GM21381 (cell line): ENCODE results near the gene MPST.
"Not testable (repeated sequence)": the region's sequence is repeated elsewhere in the genome, so short reads cannot be mapped to it uniquely, and the experiment has no call there.

Source experiments
- ATAC-seq: cut with Tn5 transposase; IDR thresholded peaks from one replicate; pipeline ENCODE4 v1.9.1; 2021; ENCODE audit warnings: mild to moderate bottlenecking, moderate library complexity; ENCODE audit not compliant: unreplicated experiment

MPST gene

GRCh38 chr22:37019309-37020191 is at the start of gene MPST, which contains the start of gene TST:
MPST (plus strand) TSS chr22:37019742; CDS start chr22:37019837, 95 bp downstream.
TST (minus strand) TSS chr22:37019447; CDS start chr22:37018732, 715 bp downstream.
- peak; percentile 57 for ATAC-seq

DNA sequence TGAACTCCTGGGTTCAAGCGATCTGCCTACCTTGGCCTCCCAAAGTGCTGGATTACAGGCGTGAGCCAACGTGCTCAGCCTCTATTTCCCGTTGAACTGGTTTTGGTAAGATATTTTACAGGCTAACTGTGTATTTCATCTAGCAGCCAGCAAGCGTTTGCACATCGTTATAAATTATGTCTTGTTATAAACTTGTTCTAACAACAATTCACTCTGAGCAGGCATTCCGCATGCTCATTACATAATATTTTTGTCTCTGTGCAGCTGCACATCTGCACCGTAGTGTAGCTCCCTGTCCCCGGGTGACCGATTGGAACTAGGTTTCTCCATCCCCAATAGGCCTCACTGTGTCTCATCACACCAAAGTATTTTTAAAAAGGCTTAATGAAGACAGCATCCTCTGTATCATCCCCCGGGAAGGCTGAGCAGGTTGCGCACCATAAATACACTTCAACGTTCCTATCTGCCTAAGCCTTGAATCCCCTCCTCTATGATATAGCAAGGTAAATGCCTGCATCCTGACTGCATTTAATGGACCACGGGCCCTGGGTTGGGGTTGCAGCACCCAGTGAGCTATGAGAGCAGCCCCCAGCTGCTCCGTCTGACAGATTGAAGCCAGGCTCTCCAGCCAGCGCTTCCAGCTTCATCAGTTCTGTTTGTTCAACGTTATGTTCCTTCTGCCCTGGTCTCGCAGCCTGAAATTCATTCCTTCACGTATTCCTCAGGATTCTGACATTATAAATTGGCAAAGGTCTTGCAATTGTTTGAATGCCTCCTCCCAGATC is 48.0 kb upstream of the MPST start:
- ATAC-seq = no peak

- no peak for ATAC-seq
Observed at GRCh38 chr22:36976606-36977005, 42.9 kb upstream of the MPST start.

DNA sequence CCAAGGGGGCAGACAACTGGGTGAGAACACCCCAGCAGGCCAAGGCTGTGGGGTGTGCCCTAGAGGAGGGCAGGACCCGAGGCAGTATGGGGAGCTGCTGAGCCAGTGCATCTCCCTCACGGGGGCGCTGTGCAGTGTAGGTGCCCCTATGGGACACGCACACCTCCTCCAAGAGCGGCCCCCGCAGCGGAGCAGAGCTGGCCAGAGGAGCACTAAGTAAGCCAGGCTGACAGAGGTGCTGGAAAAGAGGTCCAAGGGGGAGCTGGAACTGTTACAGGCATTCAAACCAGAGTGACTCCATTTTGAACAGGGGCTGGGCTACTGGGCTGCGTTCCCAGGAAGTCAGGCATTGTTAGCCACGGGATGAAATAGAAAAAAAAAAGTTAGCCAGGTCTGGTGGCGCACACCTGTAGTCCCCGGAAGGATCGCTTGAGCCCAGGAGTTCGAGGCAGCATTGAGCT is 42.1 kb upstream of the MPST start:
- peak; percentile 53 for ATAC-seq

GRCh38 chr22:36977947-36978660 is 41.4 kb upstream of the MPST start:
- peak; percentile 68 for ATAC-seq

- ATAC-seq = no peak
Observed at GRCh38 chr22:36979016-36979910, 40.3 kb upstream of the MPST start.

- ATAC-seq = no peak
Observed at GRCh38 chr22:36981247-36981775, 38.2 kb upstream of the MPST start.

DNA sequence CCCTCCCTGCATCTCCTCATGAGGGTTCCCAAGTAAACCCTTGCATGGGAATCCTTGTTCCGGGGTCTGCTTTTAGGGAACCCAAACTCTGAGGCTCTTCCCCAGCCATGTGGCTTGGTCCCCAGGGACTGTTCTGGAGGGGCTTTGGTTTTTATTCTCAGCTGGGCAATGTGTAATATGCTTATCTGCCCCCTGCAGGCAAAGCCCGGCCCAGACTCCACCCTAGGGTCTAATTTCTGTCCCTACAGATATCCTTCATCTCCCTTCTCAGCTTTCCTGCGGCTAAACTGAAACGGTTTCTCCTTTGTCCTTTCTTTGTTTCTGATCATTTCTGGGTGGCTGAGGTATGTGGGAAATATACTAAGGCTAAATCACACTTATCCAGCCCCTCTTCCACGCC is 37.4 kb upstream of the MPST start:
- no peak for ATAC-seq

GRCh38 chr22:36985211-36985889 is 34.2 kb upstream of the MPST start:
- ATAC-seq = no peak

DNA sequence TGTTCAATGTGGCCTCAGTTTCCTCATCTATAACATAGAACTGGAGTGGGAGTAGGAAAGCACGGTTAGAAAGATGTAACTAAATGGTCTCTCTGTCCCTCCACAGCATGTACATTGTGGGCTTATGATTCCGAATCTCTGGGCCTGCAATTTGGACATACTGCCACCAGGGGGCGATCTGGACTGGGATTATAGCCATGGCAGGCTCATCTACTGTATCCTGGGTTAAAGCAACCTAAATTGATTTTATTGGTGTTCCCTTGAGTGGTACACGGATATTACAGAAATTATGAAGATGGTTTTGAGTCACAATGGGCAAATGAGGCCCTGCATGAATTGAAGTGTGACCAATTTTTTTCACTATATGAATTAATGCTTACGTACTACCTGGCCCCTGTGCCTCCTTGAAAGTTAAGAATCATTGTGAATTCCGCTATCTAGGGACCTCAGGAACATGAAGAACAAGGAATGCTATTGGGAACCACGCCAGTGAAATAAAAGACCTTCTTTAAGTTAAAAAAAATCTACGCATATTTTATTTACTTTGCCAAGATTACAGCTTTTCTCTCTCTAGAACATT is 33.2 kb upstream of the MPST start:
- ATAC-seq = no peak

DNA sequence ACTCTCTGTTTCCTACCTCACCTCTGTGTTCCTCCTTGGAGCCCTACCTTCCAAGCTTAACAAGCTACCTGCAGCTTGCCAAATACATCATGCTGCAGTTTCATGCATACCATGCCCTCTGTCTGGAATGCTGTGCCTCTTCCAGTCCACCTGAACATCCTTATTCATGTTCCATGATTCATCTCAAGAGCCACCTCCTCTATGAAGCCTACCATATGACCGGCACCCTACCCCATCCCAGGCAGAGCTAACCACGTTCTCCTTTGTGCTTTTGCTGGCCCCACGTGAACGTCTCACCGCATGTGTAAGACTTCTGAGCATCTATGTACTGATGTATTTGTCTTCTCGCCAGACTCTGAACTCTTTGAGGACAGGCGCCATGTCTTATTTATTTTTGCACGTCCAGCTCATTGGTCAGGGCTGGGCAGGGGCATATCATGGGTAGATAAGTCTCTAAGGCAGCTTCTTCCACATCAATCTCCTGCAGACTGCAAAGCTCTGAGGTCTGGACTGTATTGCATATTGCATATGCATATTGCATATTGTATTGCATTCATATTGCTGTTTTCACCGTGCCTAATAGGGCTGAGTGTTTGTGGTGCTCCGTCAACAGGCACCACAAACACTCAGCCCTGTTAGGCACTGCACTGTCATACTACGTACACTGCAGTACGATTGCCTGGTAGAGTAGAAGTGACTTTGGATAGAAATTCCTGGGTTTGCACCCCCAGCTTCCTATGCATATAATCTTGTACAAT is 31.3 kb upstream of the MPST start:
- ATAC-seq = no peak

- not testable (repeated sequence) for ATAC-seq
Observed at GRCh38 chr22:36989012-36989411, 30.5 kb upstream of the MPST start.

DNA sequence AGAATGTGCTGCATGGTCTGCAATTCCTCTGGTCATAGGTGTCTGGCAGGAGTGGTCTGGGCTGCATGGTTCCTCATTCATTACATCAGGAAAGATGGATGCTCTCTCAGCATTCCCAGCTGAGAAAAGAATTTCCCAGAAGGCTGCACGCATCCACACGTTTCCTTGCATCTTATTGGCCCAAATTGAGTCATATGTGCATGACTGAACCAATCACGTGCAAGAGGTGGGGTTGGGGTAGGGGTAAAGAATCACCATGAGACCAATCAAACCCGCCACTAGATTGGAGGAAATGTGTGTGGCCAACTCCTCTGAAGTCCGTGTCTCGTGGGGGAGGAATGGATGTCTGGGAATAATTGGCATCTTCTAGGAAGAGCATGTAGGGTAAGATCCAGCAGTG is 29.1 kb upstream of the MPST start:
- ATAC-seq = no peak

GRCh38 chr22:36991206-36991605 is 28.3 kb upstream of the MPST start:
- no peak for ATAC-seq

DNA sequence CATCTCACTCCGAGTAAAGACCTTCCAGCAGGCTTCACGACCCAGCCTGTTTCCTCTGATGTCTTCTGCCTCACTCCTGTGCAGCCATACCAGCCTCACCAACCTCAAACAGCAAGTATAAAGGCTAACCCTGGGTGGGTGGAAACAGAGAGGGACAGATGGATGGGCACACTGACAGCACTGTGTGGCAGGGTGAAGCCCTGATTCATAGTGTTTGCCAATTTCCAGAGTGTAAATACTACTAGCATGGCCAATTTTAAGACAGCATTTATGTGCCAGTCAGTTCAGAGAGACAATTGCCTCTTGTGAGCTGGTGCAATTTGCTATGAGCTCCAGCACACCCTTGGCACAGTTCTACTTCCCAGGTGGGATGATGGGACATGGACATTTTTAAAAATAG is 21.8 kb upstream of the MPST start:
- ATAC-seq = no peak

DNA sequence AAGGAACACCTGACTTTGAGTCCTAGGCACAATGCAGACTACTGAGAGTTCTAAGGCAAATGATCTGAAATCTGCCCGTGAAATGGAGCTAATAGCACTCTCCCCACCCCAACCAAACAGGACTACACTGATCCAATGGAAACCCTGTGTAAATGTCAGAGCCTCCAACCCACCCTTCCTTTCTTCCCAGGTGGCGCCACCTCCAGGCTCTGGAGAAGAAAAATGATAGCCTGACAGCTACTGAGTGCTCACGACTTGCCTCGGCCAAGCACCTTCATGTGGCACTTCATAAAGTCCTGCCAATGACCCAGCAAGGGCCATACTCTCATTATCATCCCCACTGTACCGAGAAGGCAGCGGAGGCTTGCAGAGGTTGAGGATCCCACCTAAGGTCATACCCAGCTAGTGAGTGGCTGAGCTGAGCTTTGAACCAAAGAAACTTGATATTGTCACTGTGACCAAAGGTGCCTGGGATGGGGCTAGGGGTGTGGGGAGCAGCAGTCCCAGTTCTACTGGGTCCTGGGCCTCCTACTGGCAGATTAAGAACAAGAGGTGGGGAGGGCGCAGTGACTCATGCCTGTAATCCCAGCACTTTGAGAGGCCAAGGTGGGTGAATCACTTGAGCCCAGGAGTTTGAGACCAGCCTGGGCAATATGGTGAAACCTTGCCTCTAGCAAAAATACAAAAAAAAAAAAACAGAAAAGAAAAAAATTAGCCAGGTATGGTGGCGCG is 20.8 kb upstream of the MPST start:
- no peak for ATAC-seq

DNA sequence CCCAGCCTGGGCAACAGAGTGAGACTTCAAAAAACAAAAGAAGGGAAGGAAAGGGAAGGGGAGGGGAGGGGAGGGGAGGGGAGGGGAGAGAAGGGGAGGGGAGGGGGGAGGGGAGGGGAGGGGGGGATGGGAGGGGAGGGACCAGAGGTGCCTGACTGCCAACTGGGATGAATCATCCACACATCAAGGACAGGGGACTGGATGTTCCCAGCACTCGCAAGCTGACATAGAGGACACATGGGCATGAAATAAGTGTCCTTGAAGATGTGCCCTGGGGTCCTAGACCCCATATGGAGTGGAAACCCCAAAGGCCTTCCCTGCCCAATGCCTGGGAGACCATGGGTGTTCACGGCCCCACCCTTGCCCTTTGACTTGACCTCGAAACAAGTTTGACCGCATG is 20.1 kb upstream of the MPST start:
- ATAC-seq = no peak
